ENCODE results near the gene RPTOR.

GRCh38 chr17:80639658-80640057, 95.0 kb downstream of the RPTOR start:
- TF ChIP-seq CTCF (IDR thresholded peaks at IDR 0.05; ENCODE audit: insufficient read depth, low read length) (no peak), SPI1 (IDR thresholded peaks at IDR 0.05; ENCODE audit: borderline replicate concordance, low read depth) (no peak), POLR2AphosphoS5 (IDR thresholded peaks at IDR 0.05; ENCODE audit: low read depth) (no peak), GABPA (IDR thresholded peaks at IDR 0.05; ENCODE audit: low read depth) (no peak)
